CD4-positive, alpha-beta T cell treated with Interleukin-10 for 1 hour (primary cell): Measurements from ENCODE around the gene DGKG.

Experiments
- DNase-seq: peaks from one replicate; pipeline ENCODE4 v3.0.0-alpha.2; 2020

Gene DGKG

DNA sequence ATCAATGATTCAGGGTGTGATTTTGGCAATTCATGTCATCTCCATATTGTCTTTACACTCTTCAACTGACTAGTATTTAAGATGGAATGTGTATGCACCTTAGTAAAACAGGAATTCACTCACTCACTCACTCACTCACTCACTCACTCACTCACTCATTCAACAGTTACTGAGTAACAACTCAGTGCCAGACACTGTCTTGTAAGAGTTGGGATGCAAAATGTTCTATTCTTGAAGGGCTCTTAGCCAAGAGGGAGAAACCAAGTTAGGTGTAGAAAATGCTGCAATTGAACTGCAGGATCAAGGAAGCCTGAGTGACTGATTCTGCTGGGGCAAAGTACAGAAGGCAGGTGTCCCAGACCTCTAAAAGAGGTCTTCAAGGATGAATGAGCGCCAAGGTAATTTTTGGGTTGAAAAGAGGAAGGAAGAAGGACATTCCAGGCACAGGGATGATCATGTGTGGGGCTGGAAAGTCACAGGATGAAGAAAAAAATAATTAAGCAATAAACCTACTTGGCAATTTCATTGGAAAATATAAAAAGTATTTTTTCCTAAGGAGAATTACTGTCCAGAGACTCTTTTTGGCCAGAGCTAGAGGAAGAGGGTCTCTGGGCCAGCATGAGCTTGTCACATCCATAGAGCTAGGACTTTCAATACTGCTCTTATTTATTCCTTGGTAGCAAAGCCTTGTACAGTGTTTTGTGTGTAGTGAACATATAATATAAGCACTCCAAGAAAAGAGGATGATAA lies 194.2 kb downstream of the DGKG start:
- no peak for DNase-seq

DNA sequence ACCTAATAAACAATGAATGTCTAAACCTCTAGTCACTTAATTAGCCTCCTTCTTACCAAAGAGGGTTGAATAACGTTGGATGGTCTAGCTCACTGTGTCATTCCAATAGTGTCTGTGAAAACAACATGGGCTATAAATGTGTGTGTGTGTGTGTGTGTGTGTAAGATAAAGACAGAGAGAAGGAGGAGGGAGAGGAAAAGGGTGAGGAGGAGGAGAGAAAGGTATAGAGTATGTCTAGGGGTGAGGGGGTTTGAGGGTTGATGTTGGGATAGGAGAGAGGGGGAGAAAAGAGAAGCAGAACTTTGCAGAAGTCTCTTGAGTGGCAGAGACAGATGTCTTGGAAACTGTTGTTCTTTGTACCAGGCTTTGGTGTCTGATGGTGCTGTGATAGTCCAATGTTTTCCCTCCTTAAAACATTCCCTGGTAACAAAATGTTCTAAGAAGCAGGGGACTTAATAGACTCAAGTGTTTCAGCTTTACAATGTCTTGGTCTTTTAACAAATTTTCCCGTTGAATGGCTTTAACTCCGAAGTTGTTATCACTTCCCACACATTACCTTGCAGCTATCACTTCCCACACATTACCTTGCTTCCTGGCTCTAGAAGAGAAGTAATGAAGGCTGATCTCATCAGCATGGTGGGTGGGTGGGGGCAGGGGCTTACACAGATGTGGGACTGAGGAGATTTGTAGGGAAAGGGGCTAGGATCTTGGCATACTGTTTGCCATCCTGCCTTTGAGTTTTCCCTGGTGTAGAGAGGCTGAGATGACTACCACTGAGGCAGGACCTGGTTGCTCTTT lies 195.3 kb downstream of the DGKG start:
- DNase-seq, result no peak

DNA sequence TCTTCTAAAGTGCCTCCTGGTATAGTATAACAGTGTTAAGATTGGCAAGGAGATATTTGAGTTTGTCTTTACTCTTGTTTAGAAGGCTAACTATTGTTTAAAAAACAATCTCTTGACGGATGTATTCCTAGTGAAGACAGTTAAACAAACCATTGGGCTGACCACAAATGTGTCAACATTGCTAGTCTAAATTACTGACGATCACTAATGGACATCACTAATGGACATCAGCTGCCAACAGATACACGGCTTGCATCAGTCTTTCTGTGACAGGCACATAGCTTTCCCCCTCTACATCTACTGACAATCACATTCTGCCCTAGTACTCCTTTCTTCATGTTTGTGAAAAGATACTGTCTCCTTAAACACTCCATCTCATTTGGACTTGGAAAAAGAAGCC lies 196.0 kb downstream of the DGKG start:
- DNase-seq, result no peak

- no peak for DNase-seq
These were observed 196.7 kb downstream of the DGKG start for GRCh38 chr3:186165331-186165730.

- DNase-seq, result no peak
These were observed 197.3 kb downstream of the DGKG start for GRCh38 chr3:186164696-186165095.

GRCh38 chr3:186162221-186162620 lies 199.8 kb downstream of the DGKG start:
- no peak for DNase-seq

DNA sequence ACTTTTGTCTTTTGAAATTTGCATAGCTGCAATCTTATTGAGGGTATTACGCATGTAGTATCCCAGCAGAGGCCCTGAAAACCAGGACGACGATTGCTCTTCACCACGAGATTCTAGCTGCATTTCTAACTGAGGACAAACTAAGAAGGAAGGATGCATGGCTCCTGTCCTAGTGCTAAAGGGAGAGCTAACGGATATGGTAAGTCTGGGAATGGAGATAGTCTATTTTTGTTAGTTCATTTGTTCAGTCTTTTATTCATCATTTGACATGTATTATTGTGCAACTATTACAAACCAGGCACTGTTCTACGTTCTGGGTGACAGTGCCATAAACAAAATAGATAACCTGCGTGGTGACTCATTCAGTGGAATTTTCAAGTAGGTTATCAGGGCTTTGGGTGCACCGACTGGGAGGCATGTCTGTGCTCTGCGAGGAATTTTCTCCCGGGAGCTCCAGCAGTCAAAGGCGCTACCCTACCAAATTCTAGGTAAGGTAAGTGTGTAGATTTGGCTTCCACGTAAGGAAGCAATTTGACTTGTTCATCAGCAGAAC lies 201.3 kb downstream of the DGKG start:
- no peak for DNase-seq

DNA sequence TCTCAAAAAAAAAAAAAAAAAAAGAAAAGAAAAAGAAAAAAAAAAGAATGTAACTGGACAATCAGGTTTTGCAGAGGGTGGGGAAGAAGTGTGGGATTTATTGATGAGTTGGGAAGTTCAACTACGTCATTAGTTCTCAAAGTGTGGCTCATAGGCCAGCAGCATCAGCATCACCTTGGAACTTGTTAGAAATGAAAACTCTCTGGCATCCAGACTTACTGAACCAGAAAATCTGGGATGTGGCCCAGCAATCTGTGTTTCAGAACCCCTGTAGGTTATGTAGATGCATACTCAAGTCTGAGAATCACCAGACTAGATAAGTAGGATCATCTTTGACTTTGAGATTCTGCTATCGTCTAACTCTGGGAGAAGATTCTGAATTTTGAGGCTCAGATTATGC lies 207.4 kb downstream of the DGKG start:
- no peak for DNase-seq

DNA sequence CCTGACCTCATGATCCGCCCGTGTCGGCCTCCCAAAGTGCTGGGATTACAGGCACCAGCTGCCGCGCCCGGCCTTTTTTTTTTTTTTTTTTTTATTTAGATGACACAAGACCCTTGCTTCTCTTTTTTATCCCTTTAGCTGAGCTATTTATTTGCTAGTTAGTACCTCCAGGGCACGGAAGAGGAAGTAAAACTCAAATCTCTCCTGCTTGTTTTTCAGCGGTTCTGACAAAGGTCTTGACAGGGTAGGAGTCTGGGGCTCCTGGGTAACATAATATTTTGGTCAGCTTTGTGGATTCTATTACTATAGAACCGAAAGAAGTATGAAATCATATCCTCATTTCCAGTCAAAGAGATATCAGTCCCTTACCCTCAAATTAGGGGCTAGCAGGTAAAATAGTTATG lies 209.1 kb downstream of the DGKG start:
- peak; percentile 21 for DNase-seq

- no peak for DNase-seq
These were observed 209.7 kb downstream of the DGKG start for GRCh38 chr3:186152361-186152798.

GRCh38 chr3:186151077-186151971 lies 210.7 kb downstream of the DGKG start:
- peak; percentile 9 for DNase-seq

GRCh38 chr3:186150041-186150830 lies 211.8 kb downstream of the DGKG start:
- no peak for DNase-seq

DNA sequence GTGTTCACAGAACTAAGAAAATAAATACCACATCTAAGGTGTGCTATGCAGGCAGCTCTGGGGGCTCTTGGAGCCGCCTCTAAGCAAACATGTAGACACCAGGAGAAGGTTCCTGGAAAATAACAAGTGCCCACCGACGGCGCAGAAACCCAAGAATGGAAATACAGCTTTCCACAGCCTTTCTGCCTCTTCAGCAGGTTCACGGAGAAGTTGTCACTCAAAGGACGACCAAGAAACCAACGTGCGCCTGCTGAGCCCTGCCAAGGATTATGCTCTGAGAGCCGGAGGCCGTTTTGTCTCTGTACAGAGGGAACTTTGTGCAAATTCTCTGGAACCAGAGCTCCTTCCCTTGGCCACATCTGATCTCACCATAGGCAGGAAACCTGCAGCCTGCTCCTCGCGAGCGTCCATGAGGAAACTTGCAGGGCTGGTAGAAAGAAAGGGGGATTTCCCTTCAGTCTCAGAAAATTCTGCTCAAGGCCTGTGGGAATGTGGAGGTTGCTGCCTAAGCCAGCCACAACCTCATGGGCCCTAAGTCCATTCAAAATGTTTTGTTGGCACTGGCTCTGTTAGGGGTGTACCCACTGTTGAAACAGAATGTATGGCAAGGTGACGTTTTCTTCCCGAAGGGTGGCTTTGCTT lies 212.6 kb downstream of the DGKG start:
- no peak for DNase-seq

GRCh38 chr3:186144257-186144656 lies 217.8 kb downstream of the DGKG start:
- no peak for DNase-seq

GRCh38 chr3:186143250-186143649 lies 218.8 kb downstream of the DGKG start:
- DNase-seq, result no peak

DNA sequence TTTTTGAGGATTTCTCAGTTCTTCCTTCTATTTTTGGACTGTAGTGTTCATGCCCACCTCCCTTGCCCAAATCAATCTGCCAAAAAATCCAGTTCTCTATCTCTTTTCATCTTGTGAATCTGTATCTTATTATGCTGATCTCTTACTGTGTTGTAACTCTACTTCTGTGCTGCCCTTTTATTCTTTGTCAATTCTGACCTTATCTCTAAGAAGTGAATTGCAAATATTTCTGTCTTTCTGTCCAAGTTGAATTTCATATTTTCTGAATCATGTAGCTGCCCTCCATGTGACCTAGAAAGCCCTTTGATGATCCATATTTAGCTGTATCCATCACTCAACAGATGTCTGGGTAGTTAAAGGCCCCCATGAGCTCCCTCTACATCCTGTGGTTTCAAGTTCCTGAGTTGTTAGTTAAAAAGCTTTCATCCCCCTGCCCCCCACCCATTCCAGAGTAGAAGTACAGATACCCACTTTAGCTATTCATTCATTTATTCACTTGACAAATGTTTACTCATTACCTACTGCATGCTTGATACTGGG lies 219.6 kb downstream of the DGKG start:
- no peak for DNase-seq

DNA sequence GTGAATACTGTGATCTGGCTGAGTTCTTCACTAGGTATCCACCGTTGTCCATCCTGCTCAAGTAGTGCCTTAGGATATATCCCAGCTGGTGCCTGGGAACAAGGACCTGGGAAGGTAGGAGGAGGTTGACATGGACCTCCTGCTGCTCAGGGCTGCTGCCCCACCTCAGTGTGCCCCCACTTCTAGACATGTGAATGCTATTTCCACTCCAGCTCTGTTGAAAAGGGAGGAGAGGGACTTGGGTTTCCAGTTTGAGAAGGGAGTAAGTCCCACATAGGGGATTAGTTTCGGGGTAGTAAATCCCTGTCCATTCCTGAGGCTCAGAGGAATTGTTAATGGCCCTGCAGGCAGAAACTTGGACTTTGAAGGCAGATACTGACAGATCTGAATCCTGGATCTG lies 220.2 kb downstream of the DGKG start:
- no peak for DNase-seq

DNA sequence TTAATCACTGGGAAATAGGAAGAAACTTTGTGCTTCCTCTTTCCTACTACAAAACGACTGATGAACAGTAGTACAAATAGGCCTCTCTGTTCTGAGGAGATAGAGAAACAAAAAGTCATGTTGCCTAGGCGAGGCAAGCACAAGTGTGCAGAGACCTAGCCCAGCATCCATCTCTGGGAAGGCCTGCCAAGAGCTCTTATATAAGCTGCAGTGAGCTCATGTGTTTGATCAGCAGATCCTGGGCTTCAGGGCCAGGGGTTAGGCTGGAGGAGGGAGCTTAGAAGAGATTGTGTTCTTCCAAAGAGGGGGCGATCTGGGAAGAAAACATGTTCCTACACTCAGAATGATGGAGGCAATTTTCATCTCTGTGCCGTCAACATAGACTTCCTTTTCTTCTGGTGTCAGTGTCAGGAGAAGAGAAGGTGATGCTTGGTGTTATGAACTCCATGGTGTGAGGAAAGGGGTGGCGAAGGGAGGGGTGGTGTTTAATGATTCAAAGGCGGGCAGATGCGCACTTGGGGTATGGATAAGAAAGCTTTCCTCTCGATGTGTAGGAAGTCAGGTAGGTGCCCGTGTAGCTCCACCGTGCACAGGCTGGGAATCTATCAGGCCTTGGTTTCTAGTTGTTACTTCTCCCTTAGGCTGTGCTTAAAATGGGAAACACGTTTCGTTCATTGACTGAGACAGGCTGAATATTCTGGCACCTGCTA lies 223.6 kb downstream of the DGKG start:
- DNase-seq, result no peak

DNA sequence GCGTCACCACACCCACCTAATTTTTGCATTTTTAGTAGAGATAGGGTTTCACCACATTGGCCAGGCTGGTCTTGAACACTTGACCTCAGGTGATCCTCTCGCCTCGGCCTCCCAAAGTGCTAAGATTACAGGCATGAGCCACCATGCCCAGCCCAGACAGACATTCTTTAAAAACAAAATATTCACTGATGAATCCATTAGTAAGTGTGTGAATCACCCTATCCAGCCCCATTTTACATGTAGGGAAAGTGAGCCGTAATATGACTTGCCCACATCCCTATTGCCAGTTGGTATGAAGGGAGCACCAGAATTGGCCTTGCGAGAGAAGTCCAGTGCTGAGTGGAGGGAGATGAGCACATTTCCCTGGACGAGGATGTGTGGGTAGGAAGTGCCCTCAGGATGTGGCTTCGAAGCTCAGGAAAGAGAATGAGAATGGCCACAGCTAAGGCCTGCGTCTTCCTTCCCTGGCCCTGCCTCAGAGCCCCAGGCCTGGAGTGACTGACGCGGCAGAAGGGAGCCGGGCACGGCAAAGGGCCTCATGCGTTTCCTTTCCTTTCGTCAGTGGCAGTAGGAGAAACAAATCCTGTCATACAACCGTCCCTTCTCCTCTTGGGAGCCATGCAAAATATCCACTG lies 224.9 kb downstream of the DGKG start:
- no peak for DNase-seq

DNA sequence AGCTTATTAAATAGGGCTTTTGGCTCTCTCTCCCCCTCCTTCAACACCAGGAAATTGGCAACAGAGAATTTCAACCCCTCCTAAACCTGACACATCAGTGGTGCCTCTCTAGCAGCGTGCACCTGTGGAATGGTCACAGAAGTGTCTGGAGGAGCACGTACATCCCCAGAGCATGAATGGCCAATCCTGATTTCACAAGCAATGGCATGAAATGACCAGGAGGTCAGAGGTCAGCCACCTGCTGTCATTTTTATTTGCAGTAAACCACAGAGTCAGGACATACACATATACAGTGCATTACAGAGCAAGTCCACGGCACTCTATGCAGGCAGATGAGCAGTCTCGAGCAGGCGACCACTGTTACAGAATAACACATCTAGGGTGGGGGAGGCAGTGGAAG lies 228.1 kb downstream of the DGKG start:
- no peak for DNase-seq
